MCF 10A (cell line): ENCODE results near the gene ST6GALNAC5. TPM values are rescaled to one million over a fixed set of nuclear protein-coding genes. Genes with fewer than 3 reads are reported as not detected.

ENCODE experiments used
- BruUV-seq: library from RNA; stranded (reverse); fragments of 400-500 nt; replicated peaks from 2 replicates; lab custom pipeline; 2021; lab: Mats Ljungman, UMichigan
- CTCF ChIA-PET: fragments of 300-600 bp; sonication (Branson Sonifier 250); formaldehyde crosslinking; extraction: SDS; loops from one replicate; lab custom pipeline; 2021; ENCODE audit warnings: antibody characterized with exemption, inconsistent platforms; lab: Yijun Ruan, JAX
- POLR2A ChIA-PET: fragments of 300-600, 350-650 bp; sonication (Branson Sonifier 250); formaldehyde crosslinking; extraction: SDS; loops from one replicate; lab custom pipeline; 2020; ENCODE audit warnings: antibody characterized with exemption, inconsistent platforms; lab: Yijun Ruan, JAX
- DNase-seq: peaks from one replicate; pipeline ENCODE4 v3.0.0-alpha.2; 2018; ENCODE audit not compliant: unreplicated experiment
- H3K27ac Mint-ChIP-seq: one replicate; pipeline ENCODE4 v1.8.0; 2022; ENCODE audit warnings: mild to moderate bottlenecking, low read depth, mixed read lengths; ENCODE audit not compliant: unreplicated experiment
- H3K27me3 Mint-ChIP-seq: one replicate; pipeline ENCODE4 v1.8.0; 2022; ENCODE audit warnings: mixed read lengths; ENCODE audit not compliant: insufficient read depth, unreplicated experiment
- H3K36me3 Mint-ChIP-seq: one replicate; pipeline ENCODE4 v1.8.0; 2022; ENCODE audit warnings: mild to moderate bottlenecking, moderate library complexity, mixed read lengths; ENCODE audit not compliant: insufficient read depth, unreplicated experiment
- H3K4me1 Mint-ChIP-seq: one replicate; pipeline ENCODE4 v1.8.0; 2022; ENCODE audit warnings: mixed read lengths; ENCODE audit not compliant: insufficient read depth, unreplicated experiment
- H3K4me3 Mint-ChIP-seq: one replicate; pipeline ENCODE4 v1.8.0; 2022; ENCODE audit warnings: mild to moderate bottlenecking, moderate library complexity, mixed read lengths; ENCODE audit not compliant: unreplicated experiment
- H3K9me3 Mint-ChIP-seq: one replicate; pipeline ENCODE4 v1.8.0; 2022; ENCODE audit warnings: mixed read lengths; ENCODE audit not compliant: unreplicated experiment
- CTCF ChIP-seq: fragments of 200-600 bp; IDR thresholded peaks from one replicate; pipeline ENCODE4 v1.8.0; 2022; ENCODE audit warnings: antibody characterized with exemption, mild to moderate bottlenecking; ENCODE audit not compliant: unreplicated experiment
- intact Hi-C: fragments of 100-400 bp; cut with micrococcal nuclease; formaldehyde crosslinking; loops from 2 replicates; pipeline ENCODE4 v1.14.1; 2022
- total RNA-seq: library from RNA; stranded (reverse); gene quantifications from 2 replicates; pipeline ENCODE4 v1.2.3, GENCODE V29; 2022

The ST6GALNAC5 gene
- total RNA-seq, 1 experiment from 2014 or later = 3.3 TPM

DNA sequence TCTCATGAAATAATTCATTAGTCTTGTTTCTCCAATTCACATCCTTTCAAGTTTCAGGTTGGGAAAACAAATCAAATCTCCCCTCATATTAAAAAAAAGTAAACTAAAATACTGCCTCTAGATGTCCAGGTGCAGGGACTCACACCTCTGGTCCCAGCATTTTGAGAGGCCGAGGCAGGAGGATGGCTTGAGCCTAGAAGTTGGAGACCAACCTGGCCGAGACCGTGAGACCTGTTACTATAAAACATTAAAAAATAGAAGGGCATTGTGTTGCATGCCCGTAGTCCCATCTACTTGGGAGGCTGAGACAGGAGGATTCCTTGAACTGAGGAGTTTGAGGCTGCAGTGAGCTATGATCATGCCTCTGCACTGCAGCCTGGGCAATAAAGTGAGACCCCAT lies 61.9 kb downstream of the ST6GALNAC5 start:
- no peak for DNase-seq
- Mint-ChIP-seq H3K4me3 (no peak overlapping the region), H3K36me3 (no peaks in the 10 kb centered on the region), H3K27ac (no peak overlapping the region), H3K9me3 (no peaks in the 10 kb centered on the region), H3K27me3 (no peaks in the 10 kb centered on the region), H3K4me1 (peaks cover 6% of the 10 kb centered on the region)
- no peak for TF ChIP-seq CTCF
- no TSS peak for BruUV-seq
- intact Hi-C loops = no loop called here
- CTCF ChIA-PET = interaction anchor here (1.0 to 1.5 kb wide), 3 partner anchors 11 to 197 kb away, joined by 3 to 5 read pairs (median 3); no protein-coding TSS in a partner anchor
- POLR2A ChIA-PET = interaction anchor here (1.3 kb wide), 1 partner anchor 10 kb away, joined by 7 read pairs; no protein-coding TSS in a partner anchor

DNA sequence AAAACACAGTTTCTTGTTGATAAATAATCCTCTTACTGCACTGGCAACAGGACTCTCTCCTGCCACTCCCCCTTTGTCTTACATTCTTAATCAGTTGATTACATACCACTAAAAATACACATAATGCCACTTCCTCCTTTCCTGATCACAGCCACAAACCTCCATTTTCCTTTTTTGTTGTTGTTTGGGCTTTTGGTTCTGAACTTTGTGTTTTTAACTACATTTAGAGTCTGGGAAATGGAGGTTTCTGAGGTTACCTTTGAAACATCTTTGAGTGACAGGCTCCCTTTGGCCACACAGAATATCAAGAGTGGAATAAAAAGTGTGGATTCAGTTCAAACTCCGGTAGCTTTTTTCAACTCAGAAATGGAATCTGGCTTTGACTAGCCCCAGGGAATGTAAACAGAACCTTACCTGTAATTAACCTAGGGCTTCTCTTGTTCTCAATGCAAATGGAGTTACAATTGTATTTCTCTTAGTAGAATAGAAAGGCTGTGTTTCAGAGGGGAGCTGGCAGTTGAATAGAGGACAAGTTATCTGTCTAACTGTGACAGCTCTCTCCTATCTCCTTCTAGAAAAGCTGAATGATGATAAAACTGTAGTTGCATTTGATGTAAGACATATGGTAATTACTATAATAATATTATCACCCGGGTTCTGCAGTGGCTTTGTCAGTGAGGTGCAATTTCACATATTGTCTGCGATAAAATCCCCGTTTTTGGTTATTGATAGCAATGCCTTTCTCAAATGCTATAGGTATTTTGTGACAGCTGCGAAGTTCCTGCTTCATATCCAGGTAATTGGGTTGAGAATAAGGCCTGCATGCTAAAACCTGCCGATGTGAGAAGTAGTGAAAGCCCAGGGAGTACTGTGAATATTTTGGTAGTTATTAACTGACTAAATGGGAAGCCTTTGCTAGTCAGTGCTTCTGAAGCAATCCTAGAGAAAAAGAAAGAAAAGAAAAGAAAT lies 66.9 kb downstream of the ST6GALNAC5 start:
- DNase-seq = no peak
- ChIA-PET CTCF (interaction anchor here (0.6 to 1.0 kb wide), 3 partner anchors 15 to 193 kb away, joined by 3 read pairs; no protein-coding TSS in a partner anchor), POLR2A (no interaction called here)
- no TSS peak for BruUV-seq
- intact Hi-C loops = no loop called here
- Mint-ChIP-seq H3K4me3 (no peak overlapping the region), H3K36me3 (no peaks in the 10 kb centered on the region), H3K27ac (peak overlapping the region; percentile 20), H3K4me1 (no peaks in the 10 kb centered on the region), H3K27me3 (no peaks in the 10 kb centered on the region), H3K9me3 (no peaks in the 10 kb centered on the region)
- TF ChIP-seq CTCF = no peak

DNA sequence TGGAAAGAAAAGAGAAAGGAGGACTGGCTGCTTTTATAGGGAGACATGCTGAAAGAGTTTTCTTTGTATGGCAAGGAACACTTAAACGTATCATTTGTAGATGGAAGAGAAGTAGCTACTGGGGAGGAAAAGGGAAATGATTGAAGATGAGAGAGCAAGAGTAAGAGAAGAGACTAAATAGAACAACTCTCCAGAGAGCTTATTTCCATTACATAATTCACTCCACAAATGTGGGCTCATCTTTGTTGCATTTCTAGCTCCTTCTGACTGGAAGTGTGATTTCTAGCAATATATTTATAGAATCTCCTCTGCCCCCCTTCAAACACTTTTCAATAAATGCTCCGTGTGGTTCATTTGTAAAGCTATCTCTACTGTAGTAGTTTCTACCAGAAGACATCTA lies 71.0 kb downstream of the ST6GALNAC5 start:
- CTCF ChIA-PET = interaction anchor here (0.8 kb wide), 1 partner anchor 17 kb away, joined by 3 read pairs; no protein-coding TSS in a partner anchor
- Mint-ChIP-seq H3K27me3 (no peaks in the 10 kb centered on the region), H3K27ac (no peak overlapping the region), H3K9me3 (no peaks in the 10 kb centered on the region), H3K4me1 (no peaks in the 10 kb centered on the region), H3K36me3 (no peaks in the 10 kb centered on the region), H3K4me3 (no peak overlapping the region)
- TF ChIP-seq CTCF = no peak
- intact Hi-C loops = no loop called here
- POLR2A ChIA-PET = no interaction called here
- BruUV-seq = no TSS peak
- no peak for DNase-seq

- H3K27me3 Mint-ChIP-seq = no peaks in the 10 kb centered on the region
- no TSS peak for BruUV-seq
Observed at GRCh38 chr1:76939050-76939816, 72.0 kb downstream of the ST6GALNAC5 start.

More at GRCh38 chr1:76939050-76939816, 72.0 kb downstream of the ST6GALNAC5 start:
- Mint-ChIP-seq H3K4me3 (no peak overlapping the region), H3K4me1 (no peaks in the 10 kb centered on the region), H3K27ac (no peak overlapping the region), H3K9me3 (no peaks in the 10 kb centered on the region), H3K36me3 (no peaks in the 10 kb centered on the region)
- no peak for TF ChIP-seq CTCF
- ChIA-PET POLR2A (no interaction called here), CTCF (interaction anchor here (0.7 to 0.8 kb wide), 2 partner anchors 18 to 164 kb away, joined by 3 read pairs; no protein-coding TSS in a partner anchor)
- intact Hi-C loops = no loop called here
- no peak for DNase-seq
